ENCODE results near the gene NOVA2. TPM values are rescaled to one million over a fixed set of nuclear protein-coding genes. Genes with fewer than 3 reads are reported as not detected.

NOVA2 gene
- total RNA-seq, 1 donor from 2014 or later, result 10.7 TPM

GRCh38 chr19:45927565-45928261, 46.0 kb downstream of the NOVA2 start:
- Histone ChIP-seq H3K4me3 (ENCODE audit: insufficient read depth, low read depth, low read length) (no peak overlapping the region), H3K36me3 (ENCODE audit: insufficient read depth, low read length) (no peaks in the 10 kb centered on the region), H4K20me1 (ENCODE audit: insufficient read depth, low read length) (no peaks in the 10 kb centered on the region), H3K27me3 (ENCODE audit: insufficient read depth, low read length) (peaks cover 2% of the 10 kb centered on the region), H2AFZ (ENCODE audit: low read depth, low read length) (peak overlapping the region; percentile 26), H3K4me2 (ENCODE audit: low read length) (peak overlapping the region; percentile 67), H3K27ac (ENCODE audit: low read depth, low read length) (no peak overlapping the region), H3K4me1 (ENCODE audit: insufficient read depth, low read length) (peaks cover 3% of the 10 kb centered on the region), H3K9ac (ENCODE audit: low read length) (peak overlapping the region; percentile 39), H3K79me2 (ENCODE audit: insufficient read depth, low read length) (no peaks in the 10 kb centered on the region), H3K9me3 (ENCODE audit: insufficient read depth, low read depth, low read length) (no peaks in the 10 kb centered on the region)
- Mint-ChIP-seq H3K4me1 (ENCODE audit: low read depth, unreplicated experiment) (no peaks in the 10 kb centered on the region), H3K36me3 (ENCODE audit: low read depth, unreplicated experiment) (peaks cover 3% of the 10 kb centered on the region), H3K4me3 (ENCODE audit: unreplicated experiment) (no peak overlapping the region), H3K27me3 (ENCODE audit: low read depth, unreplicated experiment) (peaks cover 30% of the 10 kb centered on the region), H3K9me3 (ENCODE audit: unreplicated experiment) (peaks cover 1% of the 10 kb centered on the region), H3K27ac (ENCODE audit: unreplicated experiment) (no peak overlapping the region)
- FAIRE-seq, result peak; percentile 47
- TF ChIP-seq CTCF (IDR thresholded peaks at IDR 0.05; ENCODE audit: insufficient read depth, low read depth, low read length), result no peak
- no peak for TF ChIP-seq EZH2 (IDR thresholded peaks at IDR 0.05; ENCODE audit: insufficient read depth, low read length)
- DNase-seq (ENCODE audit: low read depth), result peak; percentile 71

GRCh38 chr19:45924891-45925447, 48.7 kb downstream of the NOVA2 start:
- Mint-ChIP-seq H3K27me3 (ENCODE audit: low read depth, unreplicated experiment) (peaks cover 15% of the 10 kb centered on the region), H3K27ac (ENCODE audit: unreplicated experiment) (no peak overlapping the region), H3K9me3 (ENCODE audit: unreplicated experiment) (peaks cover 1% of the 10 kb centered on the region), H3K4me3 (ENCODE audit: unreplicated experiment) (no peak overlapping the region), H3K36me3 (ENCODE audit: low read depth, unreplicated experiment) (peaks cover 2% of the 10 kb centered on the region), H3K4me1 (ENCODE audit: low read depth, unreplicated experiment) (no peaks in the 10 kb centered on the region)
- Histone ChIP-seq H3K9ac (ENCODE audit: low read length) (no peak overlapping the region), H4K20me1 (ENCODE audit: insufficient read depth, low read length) (no peaks in the 10 kb centered on the region), H3K27ac (ENCODE audit: low read depth, low read length) (no peak overlapping the region), H3K79me2 (ENCODE audit: insufficient read depth, low read length) (no peaks in the 10 kb centered on the region), H3K36me3 (ENCODE audit: insufficient read depth, low read length) (no peaks in the 10 kb centered on the region), H2AFZ (ENCODE audit: low read depth, low read length) (no peak overlapping the region), H3K4me1 (ENCODE audit: insufficient read depth, low read length) (peaks cover 3% of the 10 kb centered on the region), H3K9me3 (ENCODE audit: insufficient read depth, low read depth, low read length) (no peaks in the 10 kb centered on the region), H3K4me3 (ENCODE audit: insufficient read depth, low read depth, low read length) (no peak overlapping the region), H3K4me2 (ENCODE audit: low read length) (no peak overlapping the region), H3K27me3 (ENCODE audit: insufficient read depth, low read length) (peaks cover 5% of the 10 kb centered on the region)
- FAIRE-seq (no peak), DNase-seq (ENCODE audit: low read depth) (no peak)
- TF ChIP-seq CTCF (IDR thresholded peaks at IDR 0.05; ENCODE audit: insufficient read depth, low read depth, low read length), result no peak
- no peak for TF ChIP-seq EZH2 (IDR thresholded peaks at IDR 0.05; ENCODE audit: insufficient read depth, low read length)

- H3K9me3 ChIP-seq (ENCODE audit: insufficient read depth, low read depth, low read length), result no peaks in the 10 kb centered on the region
- H3K36me3 ChIP-seq (ENCODE audit: insufficient read depth, low read length), result no peaks in the 10 kb centered on the region
- no peak overlapping the region for H3K9ac ChIP-seq (ENCODE audit: low read length)
- no peak overlapping the region for H3K27ac Mint-ChIP-seq (ENCODE audit: unreplicated experiment)
- peaks cover 1% of the 10 kb centered on the region for H3K9me3 Mint-ChIP-seq (ENCODE audit: unreplicated experiment)
- H3K27ac ChIP-seq (ENCODE audit: low read depth, low read length), result no peak overlapping the region
- H3K36me3 Mint-ChIP-seq (ENCODE audit: low read depth, unreplicated experiment), result peaks cover 2% of the 10 kb centered on the region
- H3K4me2 ChIP-seq (ENCODE audit: low read length), result no peak overlapping the region
- H3K4me1 Mint-ChIP-seq (ENCODE audit: low read depth, unreplicated experiment), result no peaks in the 10 kb centered on the region
- no peaks in the 10 kb centered on the region for H4K20me1 ChIP-seq (ENCODE audit: insufficient read depth, low read length)
- peak overlapping the region; percentile 54 for H3K4me3 Mint-ChIP-seq (ENCODE audit: unreplicated experiment)
- no peak overlapping the region for H2AFZ ChIP-seq (ENCODE audit: low read depth, low read length)
- TF ChIP-seq CTCF (IDR thresholded peaks at IDR 0.05; ENCODE audit: insufficient read depth, low read depth, low read length) (no peak), EZH2 (IDR thresholded peaks at IDR 0.05; ENCODE audit: insufficient read depth, low read length) (no peak)
- no peak for FAIRE-seq
- DNase-seq (ENCODE audit: low read depth), result no peak
- no peaks in the 10 kb centered on the region for H3K4me1 ChIP-seq (ENCODE audit: insufficient read depth, low read length)
- H3K27me3 Mint-ChIP-seq (ENCODE audit: low read depth, unreplicated experiment), result no peaks in the 10 kb centered on the region
- H3K79me2 ChIP-seq (ENCODE audit: insufficient read depth, low read length), result no peaks in the 10 kb centered on the region
- H3K27me3 ChIP-seq (ENCODE audit: insufficient read depth, low read length), result peaks cover 17% of the 10 kb centered on the region
- no peak overlapping the region for H3K4me3 ChIP-seq (ENCODE audit: insufficient read depth, low read depth, low read length)
Measured at GRCh38 chr19:45922281-45922680, 51.4 kb downstream of the NOVA2 start.

Data from astrocyte (in vitro differentiated cells and primary cell).